Parathyroid adenoma (tissue), 2 donors: ENCODE data around the gene SLC9A6.

Experiments
- H2AFZ ChIP-seq: fragments of 300-600 bp; sonication (generic); one replicate; pipeline ENCODE4 v1.7.0; 2017; ENCODE audit warnings: antibody characterized with exemption, mild to moderate bottlenecking
- H3K27ac ChIP-seq: fragments of 300-600 bp; sonication (generic); one replicate; pipeline ENCODE4 v1.7.0; 2017
- H3K27me3 ChIP-seq: fragments of 300-600 bp; sonication (generic); one replicate; pipeline ENCODE4 v1.7.0; 2017; ENCODE audit warnings: low read length; ENCODE audit not compliant: control insufficient read depth, insufficient read depth
- H3K36me3 ChIP-seq: fragments of 300-600 bp; sonication (generic); one replicate; pipeline ENCODE4 v1.7.0; 2017; ENCODE audit warnings: low read length; ENCODE audit not compliant: control insufficient read depth, insufficient read depth
- H3K4me1 ChIP-seq: fragments of 300-600 bp; sonication (generic); one replicate; pipeline ENCODE4 v1.7.0; 2017; ENCODE audit warnings: control low read depth
- H3K4me2 ChIP-seq: fragments of 300-600 bp; sonication (generic); one replicate; pipeline ENCODE4 v1.7.0; 2017; ENCODE audit warnings: low read length
- H3K4me3 ChIP-seq: fragments of 300-600 bp; sonication (generic); one replicate; pipeline ENCODE4 v1.7.0; 2017; ENCODE audit warnings: low read depth, low read length
- H3K79me2 ChIP-seq: fragments of 300-600 bp; sonication (generic); one replicate; pipeline ENCODE4 v1.7.0; 2017; ENCODE audit warnings: control low read depth
- H3K9ac ChIP-seq: fragments of 300-600 bp; sonication (generic); one replicate; pipeline ENCODE4 v1.7.0; 2017; ENCODE audit warnings: mild to moderate bottlenecking
- H3K9me3 ChIP-seq: fragments of 300-600 bp; sonication (generic); one replicate; pipeline ENCODE4 v1.7.0; 2017; ENCODE audit warnings: low read length; ENCODE audit not compliant: control insufficient read depth
- TF ChIP-seq, protein P1 (sequence below): fragments of 300-600 bp; sonication (generic); IDR thresholded peaks from one replicate; pipeline ENCODE4 v1.7.0; 2017; ENCODE audit warnings: antibody characterized with exemption, mild to moderate bottlenecking
- donor health status: primary hyperparathyroidism.

Gene SLC9A6

DNA sequence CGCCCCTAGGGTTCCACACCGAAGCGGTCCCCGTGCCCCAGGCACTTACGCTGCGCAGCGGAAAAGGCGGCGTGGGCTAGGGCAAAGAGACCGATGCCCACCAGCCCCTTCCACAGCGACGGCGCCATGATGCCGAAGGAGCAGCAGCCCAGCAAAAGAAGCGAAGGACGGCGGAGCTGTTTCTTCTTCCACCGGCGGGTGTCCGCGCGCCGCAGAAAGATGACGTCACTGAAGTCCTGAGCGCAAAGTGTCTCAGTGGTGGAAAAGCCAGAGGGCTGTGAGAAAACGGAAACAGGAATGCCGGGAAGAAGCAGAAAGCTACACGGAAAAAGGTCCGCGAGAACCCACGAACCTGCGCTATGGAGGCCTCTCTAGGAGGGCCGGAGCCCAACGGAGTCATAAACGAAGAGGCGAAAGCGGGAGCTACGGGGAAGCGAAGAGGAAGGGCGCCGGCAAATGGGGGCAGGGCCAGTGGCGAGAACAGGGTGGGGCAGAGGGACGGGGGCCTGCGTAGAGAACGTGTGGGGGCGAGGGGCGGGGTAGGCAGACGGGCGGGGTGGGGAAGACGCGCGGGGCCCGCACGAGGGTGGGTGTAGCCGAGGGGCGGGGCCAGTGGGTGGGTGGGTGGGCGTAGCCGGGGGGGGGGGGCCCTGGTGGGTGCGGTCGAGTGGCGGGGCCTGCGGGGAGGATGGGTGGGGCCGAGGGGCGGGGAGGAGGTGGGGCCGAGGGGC, 11.5 kb upstream of the SLC9A6 start, which contains the start of gene MMGT1:
Gene MMGT1, minus strand, starts transcription at position 441 of the 731 bp plus-strand sequence. Its CDS starts 313 bp downstream, at position 128.
- no peaks in the 10 kb centered on the region for H3K4me1 ChIP-seq
- H3K4me3 ChIP-seq = peak within 1 kb of the TSS; percentile 87
- no peaks in the 10 kb centered on the region for H3K27me3 ChIP-seq
- H3K9ac ChIP-seq = peak within 1 kb of the TSS; percentile 53
- peak within 1 kb of the TSS; percentile 94 for H3K27ac ChIP-seq
- H3K9me3 ChIP-seq = no peaks in the 10 kb centered on the region
- H3K79me2 ChIP-seq = no peaks in the 10 kb centered on the region
- peak within 1 kb of the TSS; percentile 73 for H3K4me2 ChIP-seq
- TF ChIP-seq, protein P1, sequence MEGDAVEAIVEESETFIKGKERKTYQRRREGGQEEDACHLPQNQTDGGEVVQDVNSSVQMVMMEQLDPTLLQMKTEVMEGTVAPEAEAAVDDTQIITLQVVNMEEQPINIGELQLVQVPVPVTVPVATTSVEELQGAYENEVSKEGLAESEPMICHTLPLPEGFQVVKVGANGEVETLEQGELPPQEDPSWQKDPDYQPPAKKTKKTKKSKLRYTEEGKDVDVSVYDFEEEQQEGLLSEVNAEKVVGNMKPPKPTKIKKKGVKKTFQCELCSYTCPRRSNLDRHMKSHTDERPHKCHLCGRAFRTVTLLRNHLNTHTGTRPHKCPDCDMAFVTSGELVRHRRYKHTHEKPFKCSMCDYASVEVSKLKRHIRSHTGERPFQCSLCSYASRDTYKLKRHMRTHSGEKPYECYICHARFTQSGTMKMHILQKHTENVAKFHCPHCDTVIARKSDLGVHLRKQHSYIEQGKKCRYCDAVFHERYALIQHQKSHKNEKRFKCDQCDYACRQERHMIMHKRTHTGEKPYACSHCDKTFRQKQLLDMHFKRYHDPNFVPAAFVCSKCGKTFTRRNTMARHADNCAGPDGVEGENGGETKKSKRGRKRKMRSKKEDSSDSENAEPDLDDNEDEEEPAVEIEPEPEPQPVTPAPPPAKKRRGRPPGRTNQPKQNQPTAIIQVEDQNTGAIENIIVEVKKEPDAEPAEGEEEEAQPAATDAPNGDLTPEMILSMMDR = no peak
- peak within 1 kb of the TSS; percentile 89 for H2AFZ ChIP-seq
- H3K36me3 ChIP-seq = no peaks in the 10 kb centered on the region

DNA sequence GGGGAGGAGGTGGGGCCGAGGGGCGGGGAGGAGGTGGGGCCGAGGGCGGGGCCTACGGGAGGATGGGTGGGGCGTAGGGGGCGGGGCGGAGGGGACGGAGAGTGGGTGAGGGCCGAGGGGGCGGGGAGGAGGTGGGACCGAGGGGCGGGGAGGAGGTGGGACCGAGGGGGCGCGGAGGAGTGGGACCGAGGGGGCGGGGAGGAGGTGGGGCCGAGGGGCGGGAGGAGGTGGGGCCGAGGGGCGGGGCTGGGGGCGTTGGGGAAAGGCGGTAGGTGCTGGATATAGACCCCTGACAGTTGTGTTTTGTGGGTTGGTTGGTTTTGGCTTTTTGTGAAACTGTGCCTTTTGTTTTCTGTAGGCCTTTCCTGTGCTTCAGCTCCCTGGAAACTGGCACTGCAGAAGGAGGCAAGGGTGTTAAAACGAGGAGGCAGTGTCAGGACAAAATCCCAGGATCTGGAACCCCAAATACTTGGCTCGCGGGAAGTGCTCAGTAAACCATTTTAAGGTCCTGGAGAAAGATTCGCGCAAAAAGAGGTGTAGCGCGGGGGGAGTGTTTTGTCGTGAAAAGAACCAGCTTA, 10.9 kb upstream of the SLC9A6 start:
- Histone ChIP-seq H2AFZ (peak overlapping the region; percentile 66), H3K36me3 (no peaks in the 10 kb centered on the region), H3K4me3 (peak overlapping the region; percentile 47), H3K4me2 (peak overlapping the region; percentile 65), H3K27ac (peak overlapping the region; percentile 51), H3K27me3 (no peaks in the 10 kb centered on the region), H3K9me3 (no peaks in the 10 kb centered on the region), H3K4me1 (no peaks in the 10 kb centered on the region), H3K79me2 (no peaks in the 10 kb centered on the region), H3K9ac (no peak overlapping the region)
- TF ChIP-seq, protein P1 = no peak

DNA sequence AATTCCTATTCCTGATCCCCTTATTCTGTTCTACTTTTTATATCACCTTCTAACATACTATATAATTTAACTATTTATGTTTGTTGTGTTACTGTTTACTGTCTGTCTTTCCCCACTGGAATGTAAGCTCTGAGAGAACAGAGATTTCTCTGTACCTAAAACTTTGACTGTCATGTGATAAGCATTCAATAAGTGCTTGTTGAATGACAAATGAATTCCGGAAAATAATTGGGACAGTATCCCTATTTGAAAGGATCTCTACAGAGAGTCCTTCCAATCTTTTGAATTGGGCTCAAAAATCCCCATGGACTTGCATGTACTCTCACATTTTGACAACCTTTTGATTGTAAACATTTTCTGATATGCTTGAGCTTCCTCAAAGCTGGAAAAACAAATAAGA, 9.8 kb upstream of the SLC9A6 start:
- TF ChIP-seq, protein P1 = no peak
- Histone ChIP-seq H3K79me2 (no peaks in the 10 kb centered on the region), H3K9ac (no peak overlapping the region), H3K27ac (no peak overlapping the region), H3K27me3 (no peaks in the 10 kb centered on the region), H3K36me3 (no peaks in the 10 kb centered on the region), H3K9me3 (no peaks in the 10 kb centered on the region), H3K4me2 (no peak overlapping the region), H2AFZ (no peak overlapping the region), H3K4me3 (no peak overlapping the region), H3K4me1 (no peaks in the 10 kb centered on the region)

DNA sequence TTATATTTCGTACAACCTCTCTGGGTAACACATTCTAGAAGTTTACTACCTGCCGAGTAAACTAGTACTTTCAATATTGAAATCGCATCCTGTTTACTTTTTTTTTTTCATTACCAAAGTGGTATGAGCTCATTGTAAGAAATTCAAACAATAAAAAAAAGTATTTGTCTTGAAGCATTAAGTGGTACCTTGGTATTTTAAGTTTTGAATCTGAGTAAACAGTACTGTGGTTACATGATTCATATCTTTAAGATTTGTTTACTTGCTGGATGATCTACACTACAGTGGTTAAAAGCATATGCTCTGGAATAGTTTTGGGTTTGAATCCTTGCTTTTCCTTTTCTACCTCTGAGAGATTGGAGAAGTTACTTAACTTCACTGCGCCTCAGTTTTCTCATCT, 7.6 kb upstream of the SLC9A6 start:
- Histone ChIP-seq H3K4me3 (no peak overlapping the region), H3K4me1 (no peaks in the 10 kb centered on the region), H3K27me3 (no peaks in the 10 kb centered on the region), H2AFZ (no peak overlapping the region), H3K36me3 (no peaks in the 10 kb centered on the region), H3K27ac (no peak overlapping the region), H3K4me2 (no peak overlapping the region), H3K9ac (no peak overlapping the region), H3K9me3 (no peaks in the 10 kb centered on the region), H3K79me2 (peaks cover 2% of the 10 kb centered on the region)
- TF ChIP-seq, protein P1 = no peak

DNA sequence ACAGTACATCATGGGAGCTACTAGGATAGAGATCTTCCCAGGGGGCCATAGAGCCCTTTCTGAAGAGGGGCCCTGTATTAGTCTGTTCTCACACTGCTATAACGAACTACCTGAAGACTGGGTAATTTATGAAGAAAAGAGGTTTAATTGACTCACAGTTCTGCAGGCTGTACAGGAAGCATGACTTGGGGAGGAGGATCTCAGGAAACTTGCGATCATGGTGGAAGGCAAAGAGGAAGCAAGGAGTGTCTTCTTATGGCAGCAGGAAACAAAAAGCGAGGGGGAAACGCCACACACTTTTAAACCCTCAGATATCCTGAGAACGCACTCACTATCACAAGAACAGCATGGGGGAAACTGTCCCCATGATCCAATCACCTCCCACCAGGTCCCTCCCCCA, 4.2 kb upstream of the SLC9A6 start:
- Histone ChIP-seq H3K4me2 (no peak overlapping the region), H2AFZ (no peak overlapping the region), H3K27me3 (no peaks in the 10 kb centered on the region), H3K4me3 (no peak overlapping the region), H3K9ac (no peak overlapping the region), H3K27ac (no peak overlapping the region), H3K36me3 (no peaks in the 10 kb centered on the region), H3K4me1 (no peaks in the 10 kb centered on the region), H3K79me2 (peaks cover 2% of the 10 kb centered on the region), H3K9me3 (no peaks in the 10 kb centered on the region)
- TF ChIP-seq, protein P1 = no peak
